DMS 273 (cell line): Measurements from ENCODE around the gene PRX.
A peak's percentile ranks its signal among the peaks of the same experiment; 100 is the strongest.
"Not testable (repeated sequence)": the region's sequence is repeated elsewhere in the genome, so short reads cannot be mapped to it uniquely, and the experiment has no call there.

ENCODE experiments used
- DNase-seq: peaks from one replicate; lab custom pipeline; 2025; ENCODE audit not compliant: unreplicated experiment; lab: John Stamatoyannopoulos, UW

PRX gene

DNA sequence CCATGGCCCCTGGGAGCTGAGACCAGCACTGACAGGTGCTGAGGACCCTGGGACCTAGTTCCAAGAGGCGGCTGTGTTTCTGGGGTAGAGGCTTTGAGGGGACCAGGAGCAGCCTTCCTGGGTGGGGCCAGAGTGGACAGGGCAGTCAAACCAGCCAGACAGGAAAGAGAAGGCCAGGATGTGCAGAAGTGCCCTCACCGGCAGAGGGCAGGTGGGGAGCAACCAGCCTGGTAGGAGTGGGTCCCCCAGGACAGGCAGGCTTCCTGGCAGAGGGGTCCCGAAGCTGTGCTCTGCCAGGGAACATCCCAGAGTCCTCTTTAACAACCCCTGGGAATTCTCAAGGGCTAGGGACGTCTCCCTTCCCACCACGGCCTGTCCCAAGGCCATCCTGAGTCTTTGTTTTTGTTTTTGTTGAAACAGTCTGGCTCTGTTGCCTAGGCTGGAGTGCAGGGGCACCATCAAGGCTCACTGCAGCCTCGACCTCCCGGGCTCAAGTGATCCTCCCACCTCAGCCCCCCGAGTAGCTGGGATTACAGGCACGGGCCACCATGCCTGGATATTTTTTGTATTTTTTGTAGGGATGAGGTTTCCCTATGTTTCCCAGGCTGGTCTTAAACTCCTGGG lies 20.2 kb downstream of the PRX start:
- peak; percentile 50 for DNase-seq

DNA sequence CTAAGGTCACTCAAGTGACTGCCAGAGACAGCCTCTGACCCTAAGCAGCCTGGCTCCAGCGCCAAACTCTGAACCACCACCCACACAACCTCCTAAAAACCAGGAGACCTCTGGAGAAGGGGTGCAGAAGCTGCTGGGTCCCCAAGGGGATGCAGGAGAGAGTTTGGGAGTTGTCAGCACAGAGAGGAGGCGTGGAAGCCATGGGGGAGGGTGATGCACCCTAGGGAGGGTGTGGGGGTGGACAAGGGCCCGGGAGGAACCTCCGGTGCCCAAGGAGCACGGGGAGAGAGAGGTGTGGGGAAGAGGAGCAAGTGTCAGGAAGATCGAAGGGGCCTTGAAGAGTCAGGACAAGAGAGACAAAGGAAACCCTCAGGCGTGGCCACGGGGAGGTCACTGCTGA lies 21.1 kb downstream of the PRX start:
- DNase-seq = no peak

DNA sequence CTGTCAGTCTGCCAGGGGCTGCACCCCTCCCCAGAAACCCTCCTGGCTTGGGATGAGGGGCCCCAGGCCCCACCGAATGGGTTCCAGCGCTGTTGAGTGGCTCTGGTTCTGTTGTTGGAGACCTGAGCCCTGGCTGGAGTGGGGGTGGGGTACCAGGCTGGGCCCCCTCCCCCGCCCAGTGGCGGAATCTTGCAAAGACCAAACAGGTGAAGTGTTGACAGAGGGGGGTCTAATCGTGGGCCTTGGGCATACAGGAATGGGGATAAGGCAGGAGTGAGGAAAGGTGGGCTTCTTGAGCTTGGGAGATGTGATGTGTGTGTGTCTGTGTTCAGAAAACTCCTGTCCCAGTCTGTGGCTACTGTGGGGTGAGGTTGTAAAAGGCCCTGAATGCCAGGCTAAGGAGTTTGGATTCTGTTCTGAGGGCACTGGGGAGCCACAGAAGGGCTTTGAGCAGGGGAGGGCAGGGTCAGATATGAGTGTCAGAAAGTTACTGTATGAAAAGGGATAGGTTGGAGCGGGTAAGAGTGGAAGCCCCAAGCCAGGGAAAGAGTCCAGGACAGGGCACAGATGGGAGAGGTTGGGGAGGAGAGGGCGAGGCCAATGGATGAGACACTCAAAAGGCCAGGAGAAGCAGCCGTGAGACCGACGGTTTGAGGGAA lies 23.0 kb downstream of the PRX start, which contains the start of gene HIPK4:
TSS of gene HIPK4 (minus strand) at position 98 of the 659 bp plus-strand sequence. CDS start 279 bp downstream, outside the sequence.
- no peak for DNase-seq

DNA sequence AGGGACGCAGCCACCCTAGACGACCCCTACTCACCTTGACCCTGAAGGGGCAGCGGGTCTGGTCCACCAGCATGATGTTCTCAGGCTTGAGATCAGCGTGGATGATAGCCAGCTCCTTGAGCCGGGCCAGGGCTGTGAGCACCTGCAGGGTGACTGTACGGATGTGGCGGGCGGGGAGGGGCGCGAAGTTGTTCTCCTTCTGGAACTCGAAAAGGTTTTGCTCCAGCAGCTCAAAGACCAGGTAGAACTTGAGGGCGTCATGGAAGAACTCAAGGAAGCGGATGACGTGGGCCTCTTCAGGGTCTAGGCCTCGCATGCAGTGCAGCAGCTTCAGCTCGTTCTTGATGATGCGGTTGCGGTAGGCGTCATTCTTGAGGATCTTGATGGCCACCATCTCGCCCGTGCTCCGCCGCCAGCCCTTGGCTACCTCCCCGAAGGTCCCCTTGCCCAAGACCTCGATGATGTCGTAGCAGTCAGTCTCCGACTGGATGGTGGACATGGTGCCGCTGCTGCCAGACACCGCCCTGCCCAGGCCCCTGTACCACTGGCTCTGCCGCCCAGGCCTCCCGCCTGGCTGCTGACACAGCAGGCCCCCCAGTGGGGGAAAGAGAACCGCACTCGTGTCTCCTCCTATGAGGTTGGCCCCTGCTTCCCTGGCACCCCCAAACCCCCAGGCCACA lies 23.6 kb downstream of the PRX start:
- no peak for DNase-seq

DNA sequence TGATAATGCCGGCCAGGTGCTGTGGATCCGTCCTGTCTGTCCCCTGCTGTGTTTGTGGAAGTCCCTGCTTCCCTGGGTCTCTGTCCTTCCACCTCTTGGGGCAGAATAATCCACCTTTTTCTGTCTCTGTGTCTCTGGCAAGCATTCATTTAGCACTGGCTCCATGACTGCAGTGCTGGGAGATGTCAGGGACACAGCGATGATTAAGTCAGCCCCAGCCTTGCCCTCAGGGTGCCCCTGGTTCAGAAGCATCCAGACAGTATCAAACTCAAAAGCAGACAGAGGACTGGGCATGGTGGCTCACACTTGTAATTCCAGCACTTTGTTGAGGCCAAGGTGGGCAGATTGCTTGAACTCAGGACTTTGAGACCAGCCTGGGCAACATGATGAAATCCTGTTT lies 24.7 kb downstream of the PRX start:
- no peak for DNase-seq

DNA sequence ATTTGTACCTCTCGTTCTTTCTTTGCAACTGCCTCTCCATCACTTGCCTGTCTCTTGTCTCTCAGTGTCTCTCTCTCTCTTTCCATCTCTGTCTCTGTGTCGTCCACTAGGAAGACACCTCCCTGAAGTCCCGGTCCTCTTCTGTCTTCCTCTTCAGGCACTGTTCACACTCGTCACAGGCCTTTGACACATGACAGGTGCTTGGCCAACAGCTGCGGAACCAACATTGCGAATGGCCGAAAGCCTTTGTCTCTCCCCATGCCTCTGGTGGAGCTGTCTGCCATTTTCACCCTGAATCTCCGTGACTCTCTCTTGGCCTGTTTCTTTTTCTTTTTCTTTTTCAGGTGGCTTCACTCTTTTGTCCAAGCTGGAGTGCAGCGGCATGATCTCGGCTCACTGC lies 26.0 kb downstream of the PRX start:
- DNase-seq = no peak

DNA sequence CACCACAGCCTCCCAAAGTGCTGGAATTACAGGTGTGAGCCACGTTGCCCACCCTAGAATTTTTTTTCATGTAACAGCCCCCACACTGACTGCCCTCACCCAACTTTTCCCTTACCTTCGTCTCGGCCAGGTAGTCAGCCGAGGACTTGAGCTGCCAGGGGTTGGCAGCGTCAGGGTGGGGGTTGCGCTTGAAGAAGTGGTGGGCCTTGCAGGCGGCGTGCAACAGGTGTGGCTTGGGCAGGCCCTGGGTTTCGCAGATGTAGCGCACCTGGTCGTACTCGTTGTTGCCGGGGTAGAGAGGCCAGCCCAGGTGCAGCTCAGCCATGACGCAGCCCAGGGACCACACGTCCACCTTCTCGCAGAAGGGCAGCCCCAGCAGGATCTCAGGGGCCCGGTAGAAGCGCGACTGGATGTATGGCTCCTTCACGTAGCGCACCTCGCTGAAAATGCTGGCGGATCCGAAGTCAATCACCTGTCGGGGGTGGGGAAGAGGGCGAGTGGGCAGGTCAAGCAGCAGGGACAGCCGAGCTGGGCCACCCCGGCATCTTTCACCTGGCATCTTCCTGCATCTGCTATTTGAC lies 29.4 kb downstream of the PRX start:
- DNase-seq = no peak

DNA sequence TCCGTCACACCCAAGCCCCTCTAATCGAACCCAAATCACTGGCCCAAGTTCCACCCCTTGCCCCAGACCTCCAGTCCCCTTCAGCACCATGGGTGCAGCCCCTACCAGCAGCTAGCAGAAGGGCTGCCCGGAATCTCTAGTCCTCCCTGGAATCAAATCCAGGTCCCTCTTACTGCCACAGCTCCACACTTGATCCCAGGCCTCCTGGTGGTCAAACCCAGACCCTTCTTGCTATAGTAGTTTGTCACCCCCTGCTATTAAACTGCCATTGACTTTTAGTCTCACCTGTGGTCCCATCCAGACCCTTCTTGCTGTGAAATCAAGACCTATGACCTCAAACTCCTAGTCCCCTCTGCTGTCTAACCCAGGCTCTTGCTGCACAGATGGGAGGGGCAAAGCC lies 31.9 kb downstream of the PRX start:
- DNase-seq = peak; percentile 24

DNA sequence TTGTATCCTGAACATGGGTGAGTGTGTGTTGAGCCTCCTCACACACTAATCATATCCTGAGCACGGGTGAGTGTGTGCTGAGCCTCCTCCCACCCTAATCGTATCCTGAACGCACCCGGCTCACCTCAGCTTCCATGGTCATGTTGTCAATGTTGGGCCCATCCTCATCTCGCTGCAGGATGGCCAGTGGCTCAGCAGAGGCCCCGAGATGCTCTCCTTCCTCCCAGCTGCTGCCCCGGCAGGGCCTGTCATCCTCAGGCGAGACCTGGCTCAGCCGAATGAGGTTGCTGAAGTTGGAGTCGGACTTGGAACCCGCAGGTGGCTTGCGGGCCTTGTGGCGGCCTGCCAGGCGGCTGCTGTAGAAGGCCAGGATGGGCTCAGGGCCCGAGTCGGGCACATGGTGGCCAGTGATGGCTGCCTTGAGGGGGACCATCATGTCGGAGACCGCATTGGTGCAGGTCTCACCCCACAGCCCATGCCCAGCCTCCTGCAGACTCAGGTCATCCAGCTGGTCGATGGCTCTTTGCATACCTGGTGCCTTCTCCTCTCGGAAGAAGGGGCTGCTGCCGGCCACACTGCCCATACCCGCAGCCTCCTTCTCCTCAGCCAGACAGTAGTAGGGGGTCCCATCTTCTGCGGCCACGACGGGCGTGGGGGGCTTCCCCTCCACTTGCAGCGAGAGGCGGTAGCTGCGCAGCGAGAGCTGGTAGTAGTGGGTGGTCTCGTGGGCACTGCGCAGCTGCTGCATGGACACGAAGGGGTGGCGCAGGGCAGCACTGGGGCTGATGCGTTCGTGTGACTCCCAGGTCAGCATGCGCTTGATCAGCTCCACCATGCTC lies 32.8 kb downstream of the PRX start:
- DNase-seq = no peak

DNA sequence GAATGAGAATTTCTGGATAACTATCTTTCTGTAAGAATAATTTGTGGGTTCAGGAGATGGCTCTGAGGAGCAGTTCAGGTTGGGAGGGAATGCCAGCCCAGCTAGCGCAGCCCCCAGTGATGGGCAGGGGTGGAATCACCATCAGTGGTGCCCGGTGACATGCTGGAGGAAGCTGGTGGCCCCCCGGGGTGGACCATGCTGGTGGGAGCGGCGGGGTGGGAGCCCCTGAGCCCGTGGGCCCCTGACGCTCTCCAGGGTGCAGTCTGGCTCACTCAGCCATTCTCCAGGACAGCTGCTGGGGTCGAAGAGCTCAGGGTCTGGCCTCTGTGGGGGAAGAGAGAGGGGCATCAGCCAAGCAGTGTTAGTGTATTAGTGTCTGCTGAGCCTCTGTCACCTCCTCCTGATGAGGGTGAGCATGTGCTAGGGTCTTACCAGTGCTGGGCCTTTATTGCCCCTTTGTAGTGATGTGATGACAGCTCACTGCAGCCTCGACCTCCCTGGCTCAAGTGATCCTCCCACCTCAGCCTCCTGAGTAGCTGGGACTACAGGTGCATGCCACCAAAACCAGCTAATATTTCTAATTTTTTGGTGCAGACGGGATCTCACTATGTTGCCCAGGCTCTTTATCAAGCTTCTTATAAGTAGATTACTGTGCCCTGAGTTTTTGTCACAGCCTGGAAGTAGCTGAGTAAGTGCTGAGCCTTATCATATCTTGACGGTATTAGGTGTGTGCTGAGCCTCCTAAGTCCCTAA lies 33.6 kb downstream of the PRX start:
- DNase-seq = no peak

DNA sequence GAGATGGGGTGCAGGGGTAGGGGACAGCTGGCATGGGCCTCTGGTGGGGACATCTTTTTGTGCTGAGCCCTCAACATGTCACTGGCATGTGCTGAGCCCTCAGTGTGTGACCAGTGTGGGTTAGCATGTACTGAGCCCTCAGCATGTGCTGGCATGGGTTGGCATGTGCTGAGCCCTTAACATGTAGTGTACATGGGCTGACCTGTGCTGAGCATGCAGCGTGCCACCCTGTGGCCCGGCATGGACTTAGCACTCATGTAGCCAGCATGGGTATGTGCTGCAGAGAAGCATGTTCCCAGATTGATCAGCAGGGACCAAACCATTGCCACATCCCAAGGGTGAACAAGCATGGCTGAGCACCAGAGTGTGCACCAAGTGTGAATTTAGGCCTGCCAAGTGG lies 34.7 kb downstream of the PRX start:
- DNase-seq = no peak

DNA sequence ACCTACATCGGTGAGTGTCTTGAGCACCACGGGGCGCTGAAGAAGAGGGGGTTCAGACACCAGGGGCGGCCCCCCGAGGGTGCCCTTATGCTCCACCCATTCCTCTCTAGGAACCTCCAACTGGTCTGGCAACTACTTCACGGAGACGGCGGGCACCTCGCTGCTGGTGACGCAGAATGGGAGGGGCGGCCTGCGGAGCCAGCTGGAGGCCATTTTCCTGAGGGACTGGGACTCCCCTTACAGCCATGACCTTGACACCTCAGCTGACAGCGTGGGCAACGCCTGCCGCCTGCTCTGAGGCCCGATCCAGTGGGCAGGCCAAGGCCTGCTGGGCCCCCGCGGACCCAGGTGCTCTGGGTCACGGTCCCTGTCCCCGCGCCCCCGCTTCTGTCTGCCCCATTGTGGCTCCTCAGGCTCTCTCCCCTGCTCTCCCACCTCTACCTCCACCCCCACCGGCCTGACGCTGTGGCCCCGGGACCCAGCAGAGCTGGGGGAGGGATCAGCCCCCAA lies 35.2 kb downstream of the PRX start:
- no peak for DNase-seq

DNA sequence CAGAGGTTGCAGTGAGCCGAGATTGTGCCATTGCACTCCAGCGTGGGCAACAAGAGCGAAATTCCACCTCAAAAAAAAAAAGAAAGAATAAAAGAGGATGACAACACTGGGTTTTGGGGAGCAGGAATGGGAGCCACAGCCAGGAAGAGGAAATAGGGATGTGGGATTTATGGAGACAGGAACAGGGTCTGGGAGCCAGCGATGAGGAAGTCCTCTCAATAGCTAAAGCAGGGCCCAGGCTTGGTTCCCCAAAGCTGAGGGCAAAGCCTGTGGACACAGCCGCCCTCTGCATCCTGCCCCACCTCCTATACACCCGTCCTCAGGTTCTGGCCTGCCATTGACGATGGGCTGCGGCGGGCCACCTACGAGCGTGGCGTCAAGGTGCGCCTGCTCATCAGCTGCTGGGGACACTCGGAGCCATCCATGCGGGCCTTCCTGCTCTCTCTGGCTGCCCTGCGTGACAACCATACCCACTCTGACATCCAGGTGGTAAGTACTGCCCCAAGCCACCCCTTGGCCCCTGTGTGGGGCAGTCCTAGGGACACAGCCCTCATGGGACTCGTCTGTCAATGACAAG lies 36.8 kb downstream of the PRX start:
- no peak for DNase-seq

DNA sequence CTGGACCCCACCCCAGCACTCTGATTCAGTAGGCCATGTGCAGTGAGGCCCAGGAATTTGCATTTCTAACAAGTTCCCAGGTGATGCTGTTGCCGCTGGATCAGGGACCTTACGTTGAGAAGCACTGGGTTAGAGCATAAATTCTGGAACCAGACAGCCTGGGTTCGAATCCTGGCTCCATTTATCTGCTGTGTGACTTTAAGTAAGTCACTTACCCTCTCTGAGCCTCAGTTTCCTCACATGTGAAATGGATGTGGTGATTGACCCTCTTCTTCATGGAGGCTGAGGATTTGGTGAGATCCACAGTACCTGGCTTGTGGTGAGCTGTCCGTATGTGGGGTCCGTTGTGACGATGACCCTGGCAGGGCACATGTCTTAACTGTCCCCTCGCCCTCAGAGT lies 39.1 kb downstream of the PRX start:
- DNase-seq = no peak

DNA sequence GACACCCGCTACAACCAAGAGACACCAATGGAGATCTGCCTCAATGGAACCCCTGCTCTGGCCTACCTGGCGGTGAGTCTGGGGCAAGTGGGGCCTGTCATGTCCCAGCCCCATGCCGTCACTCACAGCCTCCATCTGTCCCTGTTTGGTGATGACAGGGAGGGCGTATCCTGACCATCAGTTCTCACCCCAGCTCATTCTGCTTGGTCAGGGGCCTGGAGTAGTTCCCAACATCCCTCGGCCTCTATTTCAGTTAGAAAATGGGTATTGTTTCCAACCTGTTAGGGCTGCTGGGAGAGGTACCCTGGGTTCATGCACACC lies 41.4 kb downstream of the PRX start:
- DNase-seq = no peak

DNA sequence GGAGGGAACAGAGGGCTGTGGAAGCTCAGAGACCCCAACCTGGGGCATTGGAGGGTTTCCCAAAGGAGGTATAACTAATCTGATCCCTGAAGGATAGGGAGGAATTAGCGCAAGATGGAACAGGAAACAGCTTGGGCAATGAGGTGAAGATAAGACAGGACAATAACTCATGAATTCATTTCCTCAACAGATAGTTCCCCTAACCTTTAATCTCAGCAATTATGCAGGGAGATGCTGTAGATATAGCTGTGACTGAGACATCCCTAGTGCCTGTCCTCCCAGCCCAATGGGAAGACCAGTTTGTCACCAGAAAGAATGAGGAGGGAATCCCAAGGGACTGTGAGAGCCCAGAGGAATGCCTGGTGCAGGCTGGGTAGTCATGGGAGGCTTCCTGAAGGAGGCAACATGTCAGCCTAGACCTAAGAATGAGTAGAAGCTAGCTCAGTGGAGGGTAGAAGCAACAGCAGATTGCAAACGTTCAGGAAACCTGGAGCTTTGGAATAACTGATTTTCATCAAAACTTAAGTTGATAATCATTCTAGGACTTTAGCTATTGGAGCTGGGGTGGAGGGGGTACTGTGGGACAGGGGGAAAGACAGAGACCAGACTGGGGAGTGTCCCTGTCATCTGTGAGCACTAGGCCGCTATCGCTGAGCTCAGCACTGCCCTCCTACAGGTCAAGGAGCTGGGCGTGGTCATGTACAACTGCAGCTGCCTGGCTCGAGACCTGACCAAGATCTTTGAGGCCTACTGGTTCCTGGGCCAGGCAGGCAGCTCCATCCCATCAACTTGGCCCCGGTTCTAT lies 42.0 kb downstream of the PRX start:
- DNase-seq = no peak

DNA sequence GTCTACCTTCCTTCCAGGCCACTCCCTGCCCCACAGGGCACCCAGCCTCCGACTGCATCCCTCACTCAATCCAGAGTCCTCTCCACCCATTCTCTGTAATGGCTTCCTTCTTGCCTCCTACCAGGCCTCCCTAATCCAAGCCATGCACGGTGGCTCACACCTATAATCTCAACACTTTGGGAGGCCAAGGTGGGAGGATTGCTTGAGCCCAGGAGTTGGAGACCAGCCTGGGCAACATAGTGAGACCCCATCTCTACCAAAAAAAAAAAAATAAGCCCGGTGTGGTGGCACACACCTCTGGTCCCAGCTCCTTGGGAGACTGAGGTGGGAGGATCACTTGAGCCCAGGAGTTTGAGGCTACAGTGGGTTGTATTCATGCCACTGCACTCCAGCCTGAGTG lies 42.9 kb downstream of the PRX start:
- not testable (repeated sequence) for DNase-seq

DNA sequence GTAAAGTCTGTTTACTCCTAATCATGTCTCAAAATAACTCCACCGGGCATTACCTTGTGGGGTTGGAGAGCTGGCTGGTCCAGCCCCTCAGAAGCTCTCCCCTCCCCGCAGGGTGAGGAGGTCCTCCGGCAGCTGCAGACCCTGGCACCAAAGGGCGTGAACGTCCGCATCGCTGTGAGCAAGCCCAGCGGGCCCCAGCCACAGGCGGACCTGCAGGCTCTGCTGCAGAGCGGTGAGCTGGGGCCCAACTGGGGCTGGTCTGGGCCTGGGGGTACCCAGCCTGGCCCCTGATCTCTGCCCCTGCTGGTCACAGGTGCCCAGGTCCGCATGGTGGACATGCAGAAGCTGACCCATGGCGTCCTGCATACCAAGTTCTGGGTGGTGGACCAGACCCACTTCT lies 43.4 kb downstream of the PRX start:
- DNase-seq = no peak
